GM23248 (cell line): ENCODE data around the gene FARP1. TPM values are rescaled to one million over a fixed set of nuclear protein-coding genes. Genes with fewer than 3 reads are reported as not detected.
"Not testable (repeated sequence)": the region's sequence is repeated elsewhere in the genome, so short reads cannot be mapped to it uniquely, and the experiment has no call there.

Experiments
- DNase-seq: peaks from one replicate; pipeline ENCODE4 v3.0.0-alpha.2; 2015
- H2AFZ ChIP-seq: fragments of 200-600 bp; sonication (generic); 2 replicates; pipeline ENCODE4 v1.6.1; 2016; ENCODE audit warnings: antibody characterized with exemption
- H3F3A ChIP-seq: fragments of 200-600 bp; sonication (generic); 2 replicates; pipeline ENCODE4 v1.6.1; 2016; ENCODE audit warnings: mild to moderate bottlenecking, antibody characterized with exemption, mixed run types; ENCODE audit not compliant: insufficient read depth
- H3K27ac ChIP-seq: fragments of 200-600 bp; sonication (generic); 2 replicates; pipeline ENCODE4 v1.5.1; 2016; ENCODE audit warnings: mild to moderate bottlenecking
- H3K27me3 ChIP-seq: fragments of 200-600 bp; sonication (generic); replicated peaks from 2 replicates; pipeline ENCODE4 v1.6.1; 2016; ENCODE audit warnings: mild to moderate bottlenecking; ENCODE audit not compliant: insufficient read depth
- H3K36me3 ChIP-seq: fragments of 200-600 bp; sonication (generic); 2 replicates; pipeline ENCODE4 v1.6.1; 2016; ENCODE audit warnings: low read depth, mild to moderate bottlenecking
- H3K4me1 ChIP-seq: fragments of 200-600 bp; sonication (generic); 2 replicates; pipeline ENCODE4 v1.6.1; 2016; ENCODE audit warnings: mild to moderate bottlenecking; ENCODE audit not compliant: insufficient read depth
- H3K4me2 ChIP-seq: fragments of 200-600 bp; sonication (generic); one replicate; pipeline ENCODE4 v1.6.1; 2016; ENCODE audit warnings: mild to moderate bottlenecking; ENCODE audit not compliant: unreplicated experiment
- H3K4me3 ChIP-seq: fragments of 200-600 bp; sonication (generic); 2 replicates; pipeline ENCODE4 v1.5.1; 2016; ENCODE audit warnings: mild to moderate bottlenecking
- H3K79me2 ChIP-seq: fragments of 200-600 bp; sonication (generic); 2 replicates; pipeline ENCODE4 v1.6.1; 2016; ENCODE audit warnings: mild to moderate bottlenecking; ENCODE audit not compliant: insufficient read depth
- H3K9ac ChIP-seq: fragments of 200-600 bp; sonication (generic); 2 replicates; pipeline ENCODE4 v1.6.1; 2016; ENCODE audit warnings: mild to moderate bottlenecking
- H3K9me2 ChIP-seq: fragments of 200-600 bp; sonication (generic); 2 replicates; pipeline ENCODE4 v1.6.1; 2016; ENCODE audit warnings: mixed run types, mild to moderate bottlenecking, moderate library complexity; ENCODE audit not compliant: insufficient read depth
- H3K9me3 ChIP-seq: fragments of 200-600 bp; sonication (generic); one replicate; pipeline ENCODE4 v1.6.1; 2017; ENCODE audit warnings: low read depth
- H4K20me1 ChIP-seq: fragments of 200-600 bp; sonication (generic); 2 replicates; pipeline ENCODE4 v1.6.0; 2016; ENCODE audit not compliant: insufficient read depth
- EZH2 ChIP-seq: fragments of 200-600 bp; sonication (generic); IDR thresholded peaks from 2 replicates; pipeline ENCODE4 v1.6.1; 2018; ENCODE audit warnings: antibody characterized with exemption, mild to moderate bottlenecking; ENCODE audit not compliant: insufficient read depth, poor library complexity, severe bottlenecking
- EZH2phosphoT487 ChIP-seq: fragments of 200-600 bp; sonication (generic); IDR thresholded peaks from 2 replicates; pipeline ENCODE4 v1.6.1; 2018; ENCODE audit warnings: antibody characterized with exemption, moderate library complexity, mild to moderate bottlenecking, low read depth; ENCODE audit not compliant: insufficient read depth
- WGBS, 2 experiments: methylation state at CpG; one replicate each; pipeline ENCODE4 v1.1.6; 2015 to 2017; ENCODE audit warnings: low lambda C conversion rate in 2 of 2, low coverage in 1 of 2; ENCODE audit errors: missing lambda C conversion rate in 2 of 2; 5-methylcytosine and 5-hydroxymethylcytosine counted together
- in situ Hi-C: fragments of 300-500 bp; cut with MboI; formaldehyde crosslinking; loops from 2 replicates; pipeline ENCODE4 v1.15.0; 2020
- polyA plus RNA-seq: library from polyadenylated mRNA; unstranded; fragments of >200 nt; fragmentation: Nextera tagmentation; extraction: Ambion mirVana; gene quantifications from 2 replicates; pipeline ENCODE4 v1.2.1, GENCODE V29; 2016
- total RNA-seq: library from RNA; depleted of rRNA; stranded (reverse); fragments of >200 nt; shearing (Covaris generic); gene quantifications from 2 replicates; pipeline ENCODE4 v1.2.3, GENCODE V29; 2014

The FARP1 gene
- total and polyA plus RNA-seq, 2 experiments from 2014 or later: 53.7 to 56.6 TPM

DNA sequence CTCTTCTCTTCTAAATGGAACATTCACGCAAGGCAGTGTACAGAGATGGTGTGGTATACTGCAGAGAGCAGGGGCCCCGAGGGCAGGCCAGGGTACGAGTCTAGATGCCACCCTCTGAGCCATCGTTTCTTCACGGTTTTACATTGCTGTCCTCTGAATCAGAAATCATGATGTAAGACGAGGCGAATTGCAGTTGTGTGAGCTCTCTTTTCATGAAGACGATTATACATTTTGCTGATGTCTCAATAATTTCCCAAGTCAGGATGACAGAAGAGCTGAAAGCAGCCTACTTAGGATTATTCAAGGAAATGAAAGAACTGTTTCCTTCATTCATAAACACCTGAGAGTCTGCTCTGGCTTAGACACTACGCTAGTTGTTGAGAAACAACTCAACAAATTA lies 127.9 kb downstream of the FARP1 start:
- DNase-seq: no peak
- no peak overlapping the region for H3K4me3 ChIP-seq
- H3K9me2 ChIP-seq: no peaks in the 10 kb centered on the region
- H3K4me1 ChIP-seq: peaks cover 10% of the 10 kb centered on the region
- H3K4me2 ChIP-seq: no peak overlapping the region
- H3K27ac ChIP-seq: no peak overlapping the region
- no peak overlapping the region for H3K9ac ChIP-seq
- H3K79me2 ChIP-seq: peaks cover 86% of the 10 kb centered on the region
- H2AFZ ChIP-seq: no peak overlapping the region
- WGBS, 2 experiments: 92 to 94% methylated on average over 9 of the region's 9 CpGs
- no peaks in the 10 kb centered on the region for H3K36me3 ChIP-seq
- no peaks in the 10 kb centered on the region for H3K9me3 ChIP-seq
- in situ Hi-C loops: no loop called here
- TF ChIP-seq EZH2phosphoT487 (no peak), EZH2 (no peak)
- no peaks in the 10 kb centered on the region for H3F3A ChIP-seq
- H4K20me1 ChIP-seq: no peaks in the 10 kb centered on the region; the same call in 1 of the 2 replicates
- no peaks in the 10 kb centered on the region for H3K27me3 ChIP-seq

- 86 to 87% methylated on average over 3 of the region's 3 CpGs for WGBS, 2 experiments
- H3K9ac ChIP-seq, H3K9me3 ChIP-seq, DNase-seq, H3K27ac ChIP-seq, H4K20me1 ChIP-seq, H3K36me3 ChIP-seq, H3K27me3 ChIP-seq, H3K9me2 ChIP-seq, in situ Hi-C loops, H3F3A ChIP-seq, H3K4me3 ChIP-seq, H3K4me2 ChIP-seq, H2AFZ ChIP-seq: not testable (repeated sequence)
- Histone ChIP-seq H3K4me1 (peaks cover 18% of the 10 kb centered on the region), H3K79me2 (peaks cover 86% of the 10 kb centered on the region)
Observed at GRCh38 chr13:98271646-98272045, 128.8 kb downstream of the FARP1 start.

GRCh38 chr13:98272549-98272948 lies 129.7 kb downstream of the FARP1 start:
- no peak overlapping the region for H3K4me3 ChIP-seq
- H3K9ac ChIP-seq: no peak overlapping the region
- WGBS, 2 experiments: 22% methylated on average over 1 of the region's 1 CpG
- H2AFZ ChIP-seq: no peak overlapping the region
- in situ Hi-C loops: no loop called here
- H3K4me2 ChIP-seq: no peak overlapping the region
- TF ChIP-seq EZH2: no peak
- no peaks in the 10 kb centered on the region for H3K9me2 ChIP-seq
- peaks cover 4% of the 10 kb centered on the region; the same call in 1 of the 2 replicates for H4K20me1 ChIP-seq
- no peaks in the 10 kb centered on the region for H3K36me3 ChIP-seq
- H3K79me2 ChIP-seq: peaks cover 90% of the 10 kb centered on the region
- H3K4me1 ChIP-seq: peaks cover 19% of the 10 kb centered on the region
- H3K27me3 ChIP-seq: no peaks in the 10 kb centered on the region
- no peak overlapping the region for H3K27ac ChIP-seq
- H3F3A ChIP-seq: peaks cover 7% of the 10 kb centered on the region; the same call in 1 of the 2 replicates
- no peaks in the 10 kb centered on the region for H3K9me3 ChIP-seq
- DNase-seq: no peak

GRCh38 chr13:98273067-98273823 lies 130.4 kb downstream of the FARP1 start:
- WGBS, 2 experiments: 84 to 85% methylated on average over 9 of the region's 9 CpGs
- Histone ChIP-seq H3K27me3 (no peaks in the 10 kb centered on the region), H3K79me2 (peaks cover 91% of the 10 kb centered on the region), H3K4me1 (peaks cover 19% of the 10 kb centered on the region), H3F3A (peaks cover 7% of the 10 kb centered on the region; the same call in 1 of the 2 replicates), H3K36me3 (no peaks in the 10 kb centered on the region), H3K4me3 (no peak overlapping the region), H3K4me2 (no peak overlapping the region), H3K9me2 (no peaks in the 10 kb centered on the region), H3K9ac (no peak overlapping the region), H3K27ac (no peak overlapping the region), H2AFZ (no peak overlapping the region), H4K20me1 (peaks cover 4% of the 10 kb centered on the region; the same call in 1 of the 2 replicates), H3K9me3 (no peaks in the 10 kb centered on the region)
- in situ Hi-C loops: no loop called here
- TF ChIP-seq EZH2: no peak
- TF ChIP-seq EZH2phosphoT487: no peak
- no peak for DNase-seq
